ENCODE results near the gene RAI1.
"Not testable (repeated sequence)": the region's sequence is repeated elsewhere in the genome, so short reads cannot be mapped to it uniquely, and the experiment has no call there.

Gene RAI1

GRCh38 chr17:17685775-17686291 lies 4.6 kb downstream of the RAI1 start:
- ChIA-PET CTCF (no interaction called here), POLR2A (no interaction called here)
- no peak for DNase-seq (ENCODE audit: extremely low spot score)
- TF ChIP-seq BHLHE40 (IDR thresholded peaks at IDR 0.05; ENCODE audit: borderline replicate concordance) (no peak), FOXM1 (IDR thresholded peaks at IDR 0.05; ENCODE audit: borderline replicate concordance) (no peak), L3MBTL2 (conservative IDR thresholded peaks at IDR 0.05) (0 out of 2 replicates have a peak, but pooled peaks have one; percentile 15)

GRCh38 chr17:17689312-17689711 lies 8.1 kb downstream of the RAI1 start:
- no peak for TF ChIP-seq FOXA1 (IDR thresholded peaks at IDR 0.05)
- no peak for TF ChIP-seq ELF4 (IDR thresholded peaks at IDR 0.05)
- TF ChIP-seq NFRKB (IDR thresholded peaks at IDR 0.05), result no peak
- no peak for TF ChIP-seq LEF1 (IDR thresholded peaks at IDR 0.05; ENCODE audit: borderline replicate concordance)
- no peak for TF ChIP-seq TARDBP (IDR thresholded peaks at IDR 0.05)
- TF ChIP-seq BHLHE40 (IDR thresholded peaks at IDR 0.05; ENCODE audit: borderline replicate concordance), result no peak
- no peak for TF ChIP-seq FOXK2 (IDR thresholded peaks at IDR 0.05)
- no peak for TF ChIP-seq SP1 (IDR thresholded peaks at IDR 0.05)
- no peak for TF ChIP-seq L3MBTL2 (conservative IDR thresholded peaks at IDR 0.05)
- no peak for TF ChIP-seq SUZ12 (IDR thresholded peaks at IDR 0.05)
- no peak for TF ChIP-seq CTBP1 (IDR thresholded peaks at IDR 0.05; ENCODE audit: borderline replicate concordance)
- no peak for TF ChIP-seq HDGF (IDR thresholded peaks at IDR 0.05; ENCODE audit: borderline replicate concordance)

GRCh38 chr17:17690233-17690632 lies 9.0 kb downstream of the RAI1 start:
- CTCF ChIA-PET, result interaction anchor here (1.1 kb wide), 1 partner anchor 68 kb away, joined by 3 read pairs; no protein-coding TSS in a partner anchor
- not testable (repeated sequence) for DNase-seq (ENCODE audit: extremely low spot score)
- POLR2A ChIA-PET, result interaction anchor here (1.0 to 1.1 kb wide), 3 partner anchors 8 to 146 kb away, joined by 3 to 5 read pairs (median 3); no protein-coding TSS in a partner anchor

More at GRCh38 chr17:17689312-17689711, 8.1 kb downstream of the RAI1 start:
- no peak for DNase-seq (ENCODE audit: extremely low spot score)
- POLR2A ChIA-PET, result no interaction called here
- CTCF ChIA-PET, result interaction anchor here (0.9 kb wide), 1 partner anchor 9 kb away, joined by 3 read pairs; no protein-coding TSS in a partner anchor

GRCh38 chr17:17691468-17692263 lies 10.4 kb downstream of the RAI1 start:
- POLR2A ChIA-PET, result interaction anchor here (0.8 to 3.6 kb wide), 6 partner anchors 9 to 145 kb away, joined by 3 to 25 read pairs (median 4); partner anchors contain the start of gene SREBF1
- TF ChIP-seq ELF4 (IDR thresholded peaks at IDR 0.05) (no peak), FOXM1 (IDR thresholded peaks at IDR 0.05; ENCODE audit: borderline replicate concordance) (no peak), FOXA1 (IDR thresholded peaks at IDR 0.05) (no peak), CTBP1 (IDR thresholded peaks at IDR 0.05; ENCODE audit: borderline replicate concordance) (no peak), FOXK2 (IDR thresholded peaks at IDR 0.05) (no peak), LEF1 (IDR thresholded peaks at IDR 0.05; ENCODE audit: borderline replicate concordance) (no peak), BHLHE40 (IDR thresholded peaks at IDR 0.05; ENCODE audit: borderline replicate concordance) (no peak), HDGF (IDR thresholded peaks at IDR 0.05; ENCODE audit: borderline replicate concordance) (no peak), PKNOX1 (IDR thresholded peaks at IDR 0.05) (no peak), TARDBP (IDR thresholded peaks at IDR 0.05) (no peak), SP1 (IDR thresholded peaks at IDR 0.05) (no peak), L3MBTL2 (conservative IDR thresholded peaks at IDR 0.05) (no peak), ZNF384 (IDR thresholded peaks at IDR 0.05) (no peak), SUZ12 (IDR thresholded peaks at IDR 0.05) (no peak)
- DNase-seq (ENCODE audit: extremely low spot score), result no peak
- CTCF ChIA-PET, result interaction anchor here (1.5 kb wide), 1 partner anchor 9 kb away, joined by 3 read pairs; no protein-coding TSS in a partner anchor

GRCh38 chr17:17692353-17693252 lies 11.3 kb downstream of the RAI1 start:
- POLR2A ChIA-PET, result interaction anchor here (0.8 to 3.6 kb wide), 8 partner anchors 10 to 229 kb away, joined by 3 to 25 read pairs (median 5); partner anchors contain the start of gene SREBF1
- TF ChIP-seq ELF4 (IDR thresholded peaks at IDR 0.05) (no peak), FOXA1 (IDR thresholded peaks at IDR 0.05) (no peak), NFRKB (IDR thresholded peaks at IDR 0.05) (no peak), FOXK2 (IDR thresholded peaks at IDR 0.05) (no peak), ZNF384 (IDR thresholded peaks at IDR 0.05) (no peak), PKNOX1 (IDR thresholded peaks at IDR 0.05) (no peak)
- CTCF ChIA-PET, result interaction anchor here (0.8 to 1.5 kb wide), 2 partner anchors 10 to 94 kb away, joined by 3 read pairs; no protein-coding TSS in a partner anchor
- DNase-seq (ENCODE audit: extremely low spot score), result no peak

All from HEK293T (cell line).